Measurements from ENCODE around the gene KCNJ5.

Gene KCNJ5

DNA sequence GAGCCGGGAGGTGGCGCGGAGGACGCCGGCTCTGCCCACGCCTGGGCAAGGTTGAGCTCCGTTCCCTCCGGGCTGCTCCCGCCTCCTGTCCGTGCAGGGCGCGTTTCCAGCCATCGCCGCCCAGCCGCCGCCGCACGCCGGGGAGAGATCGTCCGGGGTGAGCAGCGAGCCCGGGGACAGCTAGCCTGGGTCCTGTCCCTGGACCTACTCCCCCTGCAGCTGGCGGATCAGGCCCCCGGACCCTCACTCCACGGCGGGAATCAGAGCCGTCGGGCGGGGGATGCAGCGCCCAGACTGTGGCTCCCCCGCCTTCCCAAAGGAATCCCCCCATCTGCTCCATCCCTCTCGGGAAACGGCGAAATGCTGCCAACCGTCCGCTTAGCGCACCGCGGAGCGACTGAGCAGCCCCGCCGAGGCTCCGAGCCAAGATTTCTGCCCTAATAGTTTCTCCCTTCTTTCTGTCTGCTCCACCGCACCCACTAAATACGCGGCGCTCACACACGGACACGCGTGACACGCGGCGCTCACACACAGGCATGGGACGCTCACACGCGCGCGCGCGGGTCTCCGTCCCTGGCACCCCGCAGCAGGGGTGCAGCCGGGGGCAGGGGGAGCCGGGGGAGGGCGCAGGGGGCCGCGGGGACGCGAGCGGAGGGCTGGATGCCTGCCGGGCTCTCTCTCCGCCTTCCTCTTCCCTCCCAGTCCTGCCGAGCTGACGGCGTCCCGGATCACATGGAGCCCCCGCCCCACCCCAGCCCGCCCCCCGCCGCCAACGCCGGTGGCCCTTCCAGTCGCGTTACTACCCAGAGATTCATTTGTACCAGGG is at the start of gene KCNJ5:
Gene KCNJ5 (plus strand): TSS at position 814 of the 826 bp plus-strand sequence. CDS start 19,918 bp downstream, outside the sequence.
- DNase-seq, result no peak

DNA sequence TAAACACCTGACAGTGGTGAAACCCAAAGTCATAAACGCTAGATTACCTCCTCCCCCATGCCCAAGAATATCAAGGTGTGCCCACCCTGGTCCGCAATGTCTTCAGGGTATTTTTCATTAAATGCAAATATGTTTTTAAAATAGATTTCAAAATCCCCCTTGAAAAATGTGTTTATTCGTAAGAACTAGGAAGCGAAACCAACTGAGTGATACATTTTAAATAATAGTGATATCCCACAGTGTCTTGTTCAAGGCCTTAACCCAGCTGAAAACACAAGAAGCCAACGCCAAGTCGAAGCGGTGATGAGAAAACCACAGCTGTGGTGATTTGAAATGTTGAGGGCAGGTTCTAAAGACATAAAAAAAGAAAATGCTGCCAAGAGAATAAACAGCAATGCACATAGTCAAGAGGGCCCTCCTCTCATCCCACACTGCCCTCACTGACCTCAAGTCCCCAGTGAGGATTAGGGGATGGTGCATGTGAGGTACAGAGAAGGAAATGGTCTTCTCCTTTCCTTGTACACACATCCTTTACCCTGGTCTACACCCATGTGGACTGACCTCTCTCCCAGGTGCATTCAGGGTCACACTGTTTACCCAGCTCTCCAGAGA is 49.6 kb upstream of the KCNJ5 start:
- no peak for DNase-seq

DNA sequence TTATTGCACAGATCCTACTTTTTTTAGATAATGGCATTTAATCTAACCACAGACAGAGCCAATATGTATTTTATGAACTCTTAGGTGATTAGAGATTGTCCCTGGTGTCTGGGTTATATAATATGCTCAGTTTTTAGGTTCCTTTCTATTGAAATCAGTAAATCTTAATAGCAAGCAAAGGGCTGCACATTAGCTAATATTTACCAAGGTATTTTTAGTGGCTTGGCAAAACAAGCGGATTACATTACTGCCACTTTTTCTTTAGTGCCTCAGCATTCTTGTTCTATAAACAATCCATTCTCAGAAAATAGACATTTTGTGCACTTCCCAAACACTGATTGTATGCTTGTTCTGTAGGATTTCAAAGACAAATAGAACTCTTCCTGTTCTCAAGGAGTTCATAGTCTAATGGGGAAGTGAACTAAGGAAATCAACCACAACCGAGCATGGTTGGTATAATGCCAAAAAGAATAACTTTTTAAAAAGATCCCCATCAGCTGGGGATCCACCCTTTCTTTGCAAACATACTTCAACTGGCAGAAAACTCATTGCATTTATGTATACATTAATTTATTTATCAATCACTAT is 47.9 kb upstream of the KCNJ5 start:
- no peak for DNase-seq

DNA sequence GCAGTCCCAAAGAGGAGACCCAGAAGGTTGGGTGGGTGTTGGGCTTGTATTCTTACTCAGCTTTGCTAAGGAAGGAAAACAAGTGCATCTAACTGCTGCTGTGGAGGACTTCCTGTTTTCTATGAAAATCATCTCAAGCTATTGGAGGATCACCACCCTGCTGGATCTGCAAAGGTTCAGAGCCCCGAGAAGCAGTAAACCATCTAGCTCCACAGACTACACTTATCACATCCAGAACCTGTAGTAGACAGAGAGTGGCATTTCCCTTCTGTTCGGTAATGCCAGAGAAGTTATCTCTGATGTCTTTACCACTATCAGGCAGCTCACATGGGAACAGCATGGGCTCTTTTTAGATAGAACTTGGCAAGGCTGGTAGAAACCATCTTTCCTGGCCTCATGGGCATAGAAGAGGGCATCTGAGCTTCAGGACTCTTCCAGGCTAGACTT is 45.8 kb upstream of the KCNJ5 start:
- no peak for DNase-seq

DNA sequence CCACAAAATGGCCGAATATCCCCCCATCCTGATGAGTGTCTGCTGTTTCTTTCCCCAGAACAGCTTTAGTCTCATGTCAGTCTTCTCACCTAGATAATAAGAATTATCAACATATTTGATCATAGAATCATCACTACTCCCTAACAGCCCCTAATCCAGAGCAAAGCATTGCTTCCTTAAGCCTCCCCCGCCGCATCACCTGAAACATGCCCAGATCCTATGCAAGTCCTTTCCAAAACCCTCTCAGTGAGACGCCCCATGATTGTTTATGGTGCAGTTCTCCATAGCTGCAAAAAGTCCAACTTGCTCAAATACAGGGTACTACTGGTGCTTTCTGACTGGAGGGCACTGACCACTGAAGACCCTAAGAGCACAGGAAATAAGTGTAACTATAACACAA is 44.2 kb upstream of the KCNJ5 start:
- DNase-seq, result no peak

DNA sequence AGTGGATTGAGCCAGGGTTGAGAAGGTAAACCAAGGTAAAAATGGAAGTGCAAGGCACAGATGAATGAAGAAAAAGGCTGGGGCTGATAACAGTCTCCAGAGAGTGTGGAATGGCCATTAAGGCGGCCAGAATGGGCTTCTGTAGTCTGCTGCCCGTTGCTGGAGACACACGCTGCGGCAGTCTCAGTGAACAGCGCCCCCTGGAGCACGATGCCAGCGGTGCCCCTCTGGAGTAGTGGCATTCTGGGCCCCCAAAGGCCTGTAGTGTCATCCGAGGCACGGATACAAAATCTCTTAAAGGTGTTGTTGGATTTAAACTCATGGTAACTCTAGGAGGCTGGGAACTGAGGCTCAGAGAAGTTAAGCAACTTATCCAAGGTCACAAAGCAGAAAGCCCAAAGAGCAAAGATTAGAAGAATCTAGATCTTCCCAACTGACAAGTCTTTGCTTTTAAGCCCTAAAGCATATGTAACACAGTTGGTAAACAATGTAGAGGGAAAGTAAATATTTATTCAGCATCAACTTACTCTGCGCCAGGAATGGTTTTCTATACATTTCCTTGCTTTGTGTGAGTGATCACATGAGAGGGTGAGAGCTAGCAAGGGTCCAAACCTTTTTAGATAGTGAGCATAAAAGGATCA is 42.2 kb upstream of the KCNJ5 start:
- peak; percentile 23 for DNase-seq

DNA sequence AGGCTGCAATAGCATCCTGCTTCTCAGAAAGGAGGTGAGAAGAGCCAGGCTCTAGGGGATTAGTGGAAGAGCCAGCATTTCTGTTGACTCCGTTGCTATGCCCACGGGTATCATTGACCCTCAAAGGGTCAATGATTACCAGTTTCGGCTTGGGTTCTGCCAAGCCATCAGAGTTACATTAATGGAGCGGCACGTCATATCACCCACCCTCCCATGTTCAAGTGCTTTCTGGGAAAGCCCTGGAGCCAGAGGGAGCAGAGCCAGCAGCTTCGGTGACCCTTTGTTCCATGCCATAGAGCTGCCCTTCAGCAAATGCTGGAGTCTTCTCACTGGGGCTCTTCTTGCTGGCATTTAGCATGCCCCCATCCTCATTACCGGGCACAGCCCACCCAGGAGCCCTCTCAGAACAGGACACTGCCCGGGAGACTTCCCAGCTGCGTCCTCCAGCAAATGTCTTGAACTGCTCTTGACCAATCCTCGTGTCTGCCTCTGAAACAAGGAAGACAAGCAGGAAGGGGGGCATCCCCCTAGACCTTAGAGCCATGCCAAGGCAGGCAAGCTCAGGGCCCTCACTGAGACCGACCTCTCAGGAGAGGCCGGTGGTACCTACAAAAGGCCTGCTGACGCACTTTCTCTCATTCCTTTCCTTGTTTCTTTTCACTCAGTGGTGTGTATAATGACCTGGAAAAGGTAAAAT is 38.7 kb upstream of the KCNJ5 start:
- DNase-seq, result no peak

DNA sequence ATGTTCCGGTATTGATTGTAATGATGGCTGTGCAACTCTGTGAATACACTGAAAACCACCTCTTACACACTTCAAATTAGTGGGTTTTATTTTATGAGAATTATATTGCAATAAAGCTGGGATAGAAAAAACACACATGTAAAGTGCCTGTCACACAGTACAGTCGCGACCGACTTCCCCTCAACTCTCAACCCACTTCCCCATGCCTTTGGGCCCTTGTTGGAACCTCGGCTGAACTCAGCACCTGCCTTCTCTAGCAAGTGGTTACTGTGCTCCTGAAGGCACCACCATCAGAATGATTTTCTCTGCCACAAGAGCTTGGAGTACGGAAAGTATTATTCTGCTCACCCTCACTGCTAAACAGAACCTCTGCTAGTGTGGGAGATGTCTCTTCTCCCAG is 37.6 kb upstream of the KCNJ5 start:
- no peak for DNase-seq

DNA sequence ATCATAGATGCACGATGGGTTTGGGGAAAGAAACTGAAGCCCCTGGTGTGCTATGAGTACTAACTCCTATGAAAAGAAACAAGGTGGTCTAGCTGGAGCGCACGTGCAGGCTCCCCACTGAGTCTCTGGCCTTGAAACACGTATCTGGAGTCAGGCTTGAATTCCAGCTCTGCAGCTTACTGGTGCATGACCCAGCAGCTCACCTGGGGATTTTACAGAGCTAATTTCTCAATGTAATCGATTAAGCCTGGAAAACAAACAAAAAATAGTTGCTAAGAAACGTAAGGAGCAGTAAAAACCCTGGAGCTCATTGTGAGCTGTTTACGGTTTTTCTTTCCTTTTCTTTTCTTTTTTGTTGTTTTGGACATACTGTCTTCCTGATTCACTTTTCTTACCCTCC is 36.3 kb upstream of the KCNJ5 start:
- DNase-seq, result no peak

DNA sequence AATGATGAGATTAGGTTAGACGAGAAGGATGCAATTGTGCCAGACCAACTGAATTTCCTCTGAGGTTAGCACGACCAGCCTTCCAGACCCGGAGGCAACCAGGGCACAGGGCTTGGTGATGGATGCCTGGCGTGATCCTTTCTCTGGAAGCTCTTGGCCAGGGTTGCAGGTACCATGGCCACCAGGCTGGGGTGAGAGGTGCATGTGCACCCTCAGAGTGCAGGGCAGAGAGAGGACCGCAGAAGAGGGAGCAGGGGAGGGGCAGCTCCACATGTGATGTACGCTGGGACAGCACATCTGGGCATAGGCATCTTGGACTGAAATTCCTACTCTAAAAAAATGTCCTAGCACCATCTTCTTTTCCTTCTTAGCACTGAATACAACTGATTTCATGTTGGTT is 34.9 kb upstream of the KCNJ5 start:
- DNase-seq, result no peak

DNA sequence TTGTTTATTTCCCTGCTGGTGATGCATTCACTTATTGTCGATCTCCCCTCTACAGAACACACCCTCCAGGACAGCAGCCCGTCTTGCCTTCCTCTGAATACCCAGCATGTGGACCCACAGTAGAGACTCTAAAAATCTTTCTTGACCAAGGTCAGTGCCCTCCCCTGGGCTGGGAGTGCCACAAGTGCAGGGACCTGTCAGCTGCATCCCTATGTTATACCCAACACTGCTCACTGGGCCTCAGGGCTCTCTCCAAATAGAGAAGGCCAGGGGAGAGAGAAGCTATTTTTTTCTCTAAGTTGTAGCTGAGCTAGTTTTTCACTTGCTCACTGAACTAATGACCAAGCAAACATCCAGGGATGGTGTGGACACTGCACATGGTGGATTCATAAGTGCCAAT is 33.8 kb upstream of the KCNJ5 start:
- no peak for DNase-seq

DNA sequence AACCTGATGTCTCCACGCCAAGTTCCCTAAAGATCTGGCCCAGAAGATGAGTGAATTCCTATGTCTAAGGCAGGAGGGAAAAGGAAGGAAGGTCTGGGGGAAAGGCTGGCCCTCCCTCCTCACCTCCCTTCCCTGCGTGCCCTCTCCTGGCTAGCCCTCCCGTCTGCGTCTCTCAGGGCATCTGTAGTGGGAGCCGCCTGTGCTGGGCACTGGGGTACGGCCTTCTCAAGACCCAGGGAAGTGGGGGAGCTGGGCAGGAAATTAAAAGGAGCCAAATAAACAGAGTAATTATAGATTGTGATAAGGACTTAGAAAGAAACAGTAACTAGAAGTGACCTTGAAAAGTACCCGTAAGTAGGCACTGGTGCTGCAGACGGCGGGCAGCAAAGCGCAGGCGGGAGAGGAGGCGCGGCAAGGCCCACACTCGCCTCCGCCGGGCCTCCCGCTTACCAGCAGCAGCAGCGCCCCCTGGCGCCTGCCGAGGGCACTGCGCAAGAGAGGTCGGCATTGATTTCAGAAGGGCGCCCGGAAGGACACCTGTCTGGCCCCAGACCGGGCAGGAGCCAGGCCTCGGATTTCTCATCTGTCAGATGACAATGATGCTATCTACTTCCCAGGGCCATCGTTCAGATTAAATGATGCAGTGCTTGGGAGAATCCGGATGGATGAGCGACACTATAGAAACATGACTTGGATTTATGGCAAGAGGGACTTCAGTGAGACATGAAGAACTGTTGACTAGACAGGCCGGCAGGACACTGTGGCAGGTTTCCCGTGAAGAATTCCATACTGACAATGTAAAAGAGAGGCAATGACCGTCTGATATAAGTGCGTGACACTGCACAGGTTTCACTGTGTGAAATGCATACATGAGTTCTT is 31.4 kb upstream of the KCNJ5 start:
- peak; percentile 34 for DNase-seq

DNA sequence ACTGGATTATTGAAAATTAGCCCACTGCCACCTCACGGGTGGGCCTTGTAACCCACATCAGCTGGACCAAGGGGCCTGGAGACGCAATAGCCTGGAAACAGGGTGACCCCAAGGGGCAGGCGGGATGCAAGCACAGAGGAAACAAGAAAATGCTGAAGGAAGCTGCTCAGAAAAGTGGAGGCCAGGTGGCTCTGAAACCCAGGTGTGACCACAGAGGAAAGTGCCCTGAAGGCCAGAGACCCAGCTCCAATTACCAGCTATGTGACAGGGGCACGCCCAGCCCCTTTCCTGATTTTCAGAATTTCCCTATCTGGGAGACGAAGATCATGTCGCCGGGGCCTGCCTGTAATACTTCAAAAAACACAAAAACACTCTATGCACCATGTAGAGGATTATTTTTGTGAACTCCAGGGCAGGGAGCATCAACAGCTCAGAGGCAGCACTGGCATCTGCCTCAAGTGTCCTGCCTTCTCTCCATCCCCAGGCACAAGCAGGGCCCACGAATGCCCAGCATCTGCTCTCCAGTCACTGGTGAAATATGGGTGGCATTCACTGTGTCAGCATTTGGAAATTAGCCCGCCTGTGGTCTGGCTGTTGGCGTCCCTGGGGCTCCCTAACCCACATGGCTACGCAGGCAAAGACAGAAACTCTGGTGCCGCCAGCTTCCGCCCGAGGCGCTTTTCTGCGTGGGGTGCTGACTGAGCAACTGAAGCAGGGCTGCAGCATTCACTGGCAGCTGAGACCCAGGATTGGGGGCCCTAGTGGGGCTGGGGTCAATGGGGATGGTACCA is 30.4 kb upstream of the KCNJ5 start:
- DNase-seq, result peak; percentile 60

DNA sequence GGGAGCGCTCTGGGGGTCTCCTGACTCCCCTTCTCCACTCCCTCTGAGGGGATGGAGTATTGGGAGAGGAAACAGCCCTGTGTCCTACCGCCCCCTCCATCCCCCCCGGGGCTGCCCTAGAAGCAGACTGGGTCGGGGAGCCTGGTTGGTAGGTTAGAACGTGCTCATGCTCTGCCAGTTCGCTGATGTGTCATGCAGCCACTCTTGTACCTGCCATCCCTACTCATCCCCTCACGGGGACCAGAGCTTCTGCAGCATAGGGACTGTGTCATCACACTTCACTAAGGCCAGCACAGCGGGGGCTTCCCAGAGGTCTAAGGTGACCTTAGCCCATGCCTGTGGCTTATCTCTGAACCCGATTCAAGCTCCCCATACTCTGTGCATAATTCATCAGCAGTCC is 28.8 kb upstream of the KCNJ5 start:
- DNase-seq, result no peak

DNA sequence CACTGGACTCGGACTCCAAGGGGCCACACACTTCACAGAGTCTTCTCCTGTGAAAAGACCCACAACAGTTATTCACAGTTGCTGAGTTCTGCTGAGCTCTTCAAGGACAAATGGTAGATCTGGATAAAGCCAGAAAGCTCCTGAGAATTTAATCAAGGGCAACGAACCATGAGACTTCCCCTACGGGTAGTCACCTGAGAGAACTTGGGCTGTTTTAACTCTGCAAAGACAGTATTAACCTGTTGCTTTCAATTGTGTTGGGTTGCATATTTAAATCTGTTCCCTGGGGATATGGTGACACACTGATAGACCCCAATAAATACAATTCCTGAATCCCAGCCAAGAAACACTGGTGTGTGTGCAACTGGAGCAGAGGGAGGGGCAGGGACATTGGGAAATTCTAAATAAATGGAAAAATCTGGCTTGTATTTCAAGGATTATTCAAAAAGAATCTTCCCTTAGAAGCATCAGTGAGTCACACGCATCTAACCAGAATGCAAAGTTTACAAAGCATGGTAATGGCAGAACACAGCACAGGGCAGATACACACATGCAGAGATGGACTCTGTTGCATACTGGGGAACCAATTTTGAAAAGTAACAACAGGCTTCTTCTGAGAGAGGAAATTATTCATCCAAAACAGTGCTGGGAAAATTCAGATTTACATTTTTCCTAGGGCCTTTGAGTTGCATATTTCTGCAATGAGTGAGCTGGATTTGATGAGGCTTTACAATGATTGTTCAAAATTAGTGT is 28.1 kb upstream of the KCNJ5 start:
- DNase-seq, result peak; percentile 89

DNA sequence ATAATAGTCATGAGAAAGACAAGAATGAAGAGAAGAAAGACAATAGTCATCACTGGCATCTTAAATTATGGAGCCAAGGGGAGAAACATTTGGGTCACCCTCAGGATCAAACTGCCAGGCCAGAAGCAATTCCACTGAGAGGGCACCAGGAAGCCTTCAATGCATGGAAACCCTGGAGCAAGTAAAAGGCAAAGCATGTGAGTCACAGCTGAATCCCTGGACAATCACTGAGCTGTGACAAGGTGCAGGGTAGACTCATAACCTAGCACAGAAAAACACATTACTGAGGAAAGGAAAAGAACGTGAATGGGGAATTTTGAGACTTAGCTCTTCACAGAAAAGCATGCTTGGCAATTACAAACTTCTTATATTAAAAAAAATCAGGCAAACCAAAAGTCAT is 25.7 kb upstream of the KCNJ5 start:
- DNase-seq, result no peak

DNA sequence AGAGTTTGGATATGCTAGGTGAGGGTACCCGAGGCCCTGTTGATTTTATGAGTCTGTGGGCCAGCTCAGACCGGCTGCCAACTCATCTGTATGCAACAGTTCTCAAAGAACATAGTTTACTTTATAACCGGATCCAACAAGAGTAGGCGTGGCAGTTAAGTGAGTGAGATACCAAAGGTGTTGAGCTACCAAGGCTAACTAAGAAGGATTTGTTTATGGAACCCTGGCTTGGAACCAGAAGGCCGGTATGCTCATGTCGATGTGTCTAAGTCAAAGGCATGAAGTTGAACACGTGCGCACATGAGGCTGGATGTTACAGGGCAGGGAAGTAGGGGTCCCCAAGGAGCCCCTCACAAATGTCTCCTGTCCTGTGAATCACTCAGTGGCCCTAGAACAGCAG is 23.9 kb upstream of the KCNJ5 start, which contains the start of gene KCNJ1:
Gene KCNJ1 (minus strand): TSS at position 20 of the 400 bp plus-strand sequence. CDS start 27,053 bp downstream, outside the sequence.
- no peak for DNase-seq

DNA sequence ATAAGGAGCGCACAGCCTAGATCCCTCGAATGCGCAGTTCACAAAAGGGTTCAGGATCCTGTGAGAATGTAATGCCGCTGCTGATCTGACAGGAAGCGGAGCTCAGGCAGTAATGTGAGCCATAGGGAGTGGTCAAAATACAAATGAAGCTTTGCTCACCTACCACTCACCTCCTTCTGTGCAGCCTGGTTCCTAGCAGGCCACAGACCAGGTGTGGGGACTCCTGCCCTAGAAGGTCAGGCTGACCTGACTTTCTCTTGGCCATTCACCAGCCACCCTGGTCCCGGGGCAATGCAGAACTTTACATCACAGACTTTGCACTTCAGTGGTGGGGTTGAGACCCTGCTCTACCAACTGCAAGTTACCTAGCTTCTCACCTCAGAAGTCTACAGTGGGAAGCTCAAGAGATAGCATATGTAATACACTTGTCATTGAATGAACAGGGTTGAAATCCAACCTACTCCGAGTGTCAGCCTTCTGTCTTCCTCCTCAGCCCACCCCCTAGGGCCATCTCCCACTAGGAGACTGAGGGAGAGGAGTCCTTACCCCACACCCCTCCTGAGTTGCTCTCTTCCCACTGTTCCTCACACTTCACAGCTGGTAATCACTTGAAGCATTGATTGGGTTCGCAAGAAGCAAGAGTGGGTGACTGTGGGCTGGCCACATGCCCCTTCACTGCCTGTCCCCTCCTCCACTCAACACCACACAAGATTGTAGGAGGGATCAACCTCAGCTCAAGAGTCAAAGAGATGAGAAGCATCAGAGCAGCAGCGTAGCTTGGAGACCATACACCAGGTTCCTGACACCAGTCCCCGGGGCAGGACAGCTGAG is 22.1 kb upstream of the KCNJ5 start:
- no peak for DNase-seq

DNA sequence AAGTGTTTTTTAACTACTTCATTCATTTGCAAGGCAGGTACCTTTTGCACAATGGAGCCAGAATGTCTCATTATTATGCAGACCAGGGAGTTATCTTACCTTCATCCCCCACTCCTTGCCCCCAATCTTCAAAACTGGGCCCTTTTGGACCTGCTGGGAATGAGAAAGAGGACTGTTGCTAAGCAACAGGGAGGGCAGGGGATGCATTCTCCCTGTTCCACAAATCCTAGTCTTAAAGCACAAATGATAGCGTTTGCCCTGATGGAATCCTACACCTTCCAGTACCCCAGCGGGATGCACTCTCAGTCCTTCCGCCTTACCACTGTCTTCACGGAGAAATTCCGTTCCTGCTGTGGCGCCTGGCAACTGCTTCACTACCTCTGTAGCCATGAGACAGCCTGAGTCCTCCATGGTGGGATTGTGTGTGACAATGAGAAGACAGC is 20.0 kb upstream of the KCNJ5 start:
- DNase-seq, result no peak
